ENCODE data around the gene TIGIT. TPM values are rescaled to one million over a fixed set of nuclear protein-coding genes. Genes with fewer than 3 reads are reported as not detected.

Gene TIGIT
- total RNA-seq, 2 experiments from 2014 or later, result 7.3 to 8.8 TPM

DNA sequence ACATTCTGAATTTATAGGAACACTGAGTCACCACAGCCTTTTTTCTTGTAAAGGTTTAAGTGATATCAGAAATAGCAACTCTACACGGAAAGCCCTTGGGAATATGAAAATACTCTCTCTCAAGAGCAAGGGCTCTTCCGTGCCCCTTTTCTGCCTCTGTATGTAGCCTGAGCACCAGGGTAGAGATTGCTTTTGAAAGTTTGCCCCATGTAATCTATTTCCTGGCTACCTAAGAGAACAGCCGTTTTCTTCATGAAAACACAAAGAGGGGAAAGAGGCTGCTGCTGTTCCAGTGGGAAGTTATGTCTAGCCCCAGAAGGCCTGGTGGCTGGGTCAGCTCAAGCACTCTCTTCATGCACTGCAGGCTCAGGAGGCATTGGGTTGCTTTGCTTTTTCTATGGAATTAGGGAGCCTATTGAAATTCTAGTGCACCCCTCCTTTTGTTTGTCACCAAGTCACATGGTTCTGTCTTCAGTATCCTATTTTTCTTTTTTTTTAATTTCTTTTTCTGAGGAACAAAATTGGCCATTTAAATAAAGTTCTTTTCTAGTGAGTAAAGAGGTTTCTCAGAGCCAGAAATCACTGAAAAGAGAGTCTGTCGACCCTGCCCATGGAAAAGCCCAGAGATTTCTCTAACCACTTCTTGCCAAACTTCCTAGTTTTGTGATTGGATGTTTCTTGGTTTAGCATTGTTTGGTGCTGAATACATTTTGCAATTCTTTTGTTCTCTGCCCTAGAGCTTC is 39.5 kb downstream of the TIGIT start:
- Mint-ChIP-seq H3K36me3 (ENCODE audit: low read depth) (peaks cover 9% of the 10 kb centered on the region), H3K4me3 (no peak overlapping the region), H3K27ac (peak overlapping the region; percentile 90), H3K9me3 (no peaks in the 10 kb centered on the region), H3K27me3 (ENCODE audit: low read depth) (no peaks in the 10 kb centered on the region), H3K4me1 (ENCODE audit: low read depth) (peaks cover 36% of the 10 kb centered on the region)
- DNase-seq, result no peak
- intact Hi-C loops (cut with micrococcal nuclease), result no loop called here
- CTCF ChIA-PET, result interaction anchor here (0.6 kb wide), 1 partner anchor 94 kb away, joined by 3 read pairs; no protein-coding TSS in a partner anchor

DNA sequence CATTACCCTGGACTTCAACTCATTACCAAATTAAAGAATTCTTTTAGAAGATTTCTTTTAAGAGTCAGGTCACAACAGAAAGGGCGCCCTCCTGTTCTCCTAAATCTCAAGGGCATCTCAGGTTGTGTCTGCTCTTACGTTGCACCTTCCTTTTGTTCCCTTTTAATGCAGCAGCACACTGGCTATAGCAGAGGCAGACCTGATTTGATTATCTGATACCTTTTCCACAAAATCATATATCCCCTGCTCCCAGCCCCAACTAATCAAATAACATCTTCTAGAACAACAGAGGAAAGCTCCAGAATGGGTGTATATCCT is 40.1 kb downstream of the TIGIT start:
- peak overlapping the region; percentile 90 for H3K27ac Mint-ChIP-seq
- peaks cover 31% of the 10 kb centered on the region for H3K4me1 Mint-ChIP-seq (ENCODE audit: low read depth)
- H3K4me3 Mint-ChIP-seq, result no peak overlapping the region
- H3K27me3 Mint-ChIP-seq (ENCODE audit: low read depth), result no peaks in the 10 kb centered on the region
- no peaks in the 10 kb centered on the region for H3K9me3 Mint-ChIP-seq
- DNase-seq, result no peak
- CTCF ChIA-PET, result interaction anchor here (0.6 to 1.0 kb wide), 2 partner anchors 10 to 94 kb away, joined by 3 read pairs; no protein-coding TSS in a partner anchor
- intact Hi-C loops (cut with micrococcal nuclease), result no loop called here
- peaks cover 10% of the 10 kb centered on the region for H3K36me3 Mint-ChIP-seq (ENCODE audit: low read depth)

DNA sequence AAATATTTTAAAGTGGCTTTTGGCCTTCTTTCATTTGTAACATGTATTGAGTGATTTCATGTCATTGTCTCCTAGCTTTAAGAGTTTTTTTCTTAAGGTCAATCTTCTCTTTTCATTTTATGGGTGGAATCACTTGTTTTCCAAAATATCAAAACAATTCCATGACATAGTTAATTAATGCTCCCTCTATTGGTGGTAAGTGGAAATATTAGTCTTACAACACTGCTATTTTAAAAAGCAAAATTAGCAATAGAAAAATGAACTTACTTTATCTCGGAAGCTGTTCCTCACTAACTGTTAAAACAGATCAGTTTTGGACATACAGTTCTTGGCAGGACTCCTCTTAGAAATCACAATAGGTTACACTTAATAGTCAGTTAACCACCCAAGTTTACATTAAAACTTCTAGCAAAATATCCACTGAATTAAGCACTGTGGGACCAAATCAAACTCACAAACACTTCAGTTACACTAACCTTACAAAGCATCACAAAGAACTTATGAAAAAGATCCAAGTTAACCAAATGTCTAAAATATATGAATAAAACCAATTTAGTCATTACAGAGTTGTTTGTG is 42.4 kb downstream of the TIGIT start:
- CTCF ChIA-PET, result interaction anchor here (0.6 to 2.4 kb wide), 9 partner anchors 11 to 185 kb away, joined by 3 to 14 read pairs (median 4); no protein-coding TSS in a partner anchor

DNA sequence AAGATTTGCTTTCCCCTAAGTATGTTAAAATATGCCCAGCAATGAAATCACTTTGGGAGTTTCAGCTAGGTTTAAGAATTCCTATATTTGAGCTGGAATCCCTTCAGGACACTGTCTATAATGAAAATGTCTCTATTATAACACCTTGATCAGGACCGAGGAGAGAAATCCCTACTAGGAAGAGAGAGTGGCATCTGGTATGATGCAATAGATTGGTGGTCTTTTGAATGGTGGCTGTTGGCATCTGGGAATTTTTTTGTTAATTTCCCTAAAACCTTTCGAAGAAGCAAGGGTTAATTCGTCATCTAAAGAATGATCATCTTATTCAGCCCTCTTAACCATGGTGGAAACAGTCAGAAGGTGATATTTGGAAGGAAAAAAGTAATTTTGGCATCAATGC is 43.0 kb downstream of the TIGIT start:
- intact Hi-C loops (cut with micrococcal nuclease), result loop anchor here (1.0 kb wide), 2 partner anchors 46 to 185 kb away; no protein-coding TSS in a partner anchor

More for the DNA sequence above, 42.4 kb downstream of the TIGIT start:
- H3K4me1 Mint-ChIP-seq (ENCODE audit: low read depth), result peaks cover 18% of the 10 kb centered on the region
- no peak overlapping the region for H3K4me3 Mint-ChIP-seq
- H3K9me3 Mint-ChIP-seq, result no peaks in the 10 kb centered on the region
- H3K27me3 Mint-ChIP-seq (ENCODE audit: low read depth), result no peaks in the 10 kb centered on the region
- no peak overlapping the region for H3K27ac Mint-ChIP-seq
- intact Hi-C loops (cut with micrococcal nuclease), result loop anchor here (1.0 kb wide), 2 partner anchors 45 to 184 kb away; no protein-coding TSS in a partner anchor
- H3K36me3 Mint-ChIP-seq (ENCODE audit: low read depth), result peaks cover 10% of the 10 kb centered on the region
- DNase-seq, result no peak

DNA sequence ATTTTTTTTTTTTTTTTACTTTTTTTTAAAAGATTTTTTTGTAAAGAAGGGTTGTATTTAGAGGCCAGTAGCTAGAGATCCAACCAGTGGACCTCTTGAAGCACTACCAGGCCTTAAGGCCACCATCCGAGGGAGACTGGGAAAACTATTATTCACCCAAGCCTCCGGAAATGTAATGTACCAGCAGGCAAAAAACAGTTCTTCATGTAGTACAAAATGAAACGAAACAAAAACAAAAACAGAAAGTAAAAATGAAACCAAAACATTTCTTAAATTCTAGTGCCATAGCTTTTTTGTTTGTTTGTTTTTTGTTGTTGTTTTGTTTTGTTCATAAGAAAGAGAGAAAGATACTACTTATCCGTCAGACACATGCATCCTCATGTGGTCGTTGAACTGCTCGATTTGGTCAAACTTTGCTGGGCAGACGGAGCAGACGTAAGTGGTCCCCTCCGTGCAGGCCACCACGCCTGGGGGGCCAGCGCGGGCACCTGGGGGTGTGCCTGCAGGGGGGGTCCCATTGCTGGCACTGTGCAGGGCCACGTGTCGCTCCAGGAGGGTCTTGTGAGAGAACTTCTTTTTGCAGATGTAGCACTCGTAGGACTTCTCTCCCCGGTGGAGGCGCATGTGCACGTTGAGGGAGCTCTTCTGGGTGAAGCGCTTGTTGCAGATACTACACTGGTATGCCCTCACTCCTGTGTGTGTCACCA is 45.0 kb downstream of the TIGIT start:
- Mint-ChIP-seq H3K27ac (no peak overlapping the region), H3K4me3 (no peak overlapping the region), H3K36me3 (ENCODE audit: low read depth) (peaks cover 6% of the 10 kb centered on the region), H3K4me1 (ENCODE audit: low read depth) (peaks cover 12% of the 10 kb centered on the region), H3K27me3 (ENCODE audit: low read depth) (no peaks in the 10 kb centered on the region), H3K9me3 (no peaks in the 10 kb centered on the region)
- intact Hi-C loops (cut with micrococcal nuclease), result no loop called here
- CTCF ChIA-PET, result no interaction called here
- no peak for DNase-seq

More for the DNA sequence above, 43.0 kb downstream of the TIGIT start:
- no peaks in the 10 kb centered on the region for H3K27me3 Mint-ChIP-seq (ENCODE audit: low read depth)
- H3K27ac Mint-ChIP-seq, result no peak overlapping the region
- no peak for DNase-seq
- peaks cover 18% of the 10 kb centered on the region for H3K4me1 Mint-ChIP-seq (ENCODE audit: low read depth)
- no peak overlapping the region for H3K4me3 Mint-ChIP-seq
- peaks cover 10% of the 10 kb centered on the region for H3K36me3 Mint-ChIP-seq (ENCODE audit: low read depth)
- CTCF ChIA-PET, result interaction anchor here (0.9 to 2.4 kb wide), 4 partner anchors 12 to 46 kb away, joined by 3 to 14 read pairs (median 7); no protein-coding TSS in a partner anchor
- no peaks in the 10 kb centered on the region for H3K9me3 Mint-ChIP-seq

DNA sequence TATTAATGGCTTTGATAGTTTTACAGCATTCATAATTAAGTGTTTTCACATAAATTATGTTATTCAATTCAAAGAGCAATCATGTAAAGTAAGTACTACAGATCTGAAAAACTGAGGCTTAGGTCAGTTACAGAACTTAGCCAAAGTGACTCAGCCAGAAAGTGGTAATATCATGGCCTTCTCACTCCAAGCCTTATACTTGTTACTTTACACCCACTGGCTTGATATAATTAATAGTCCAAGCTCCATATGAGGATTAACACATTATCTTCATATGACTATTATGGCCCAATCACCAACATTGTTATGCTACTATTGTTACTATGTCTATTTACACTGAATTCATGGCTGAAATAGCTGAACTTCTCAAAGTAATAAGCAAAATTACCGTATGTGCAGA is 50.7 kb downstream of the TIGIT start:
- Mint-ChIP-seq H3K4me1 (ENCODE audit: low read depth) (no peaks in the 10 kb centered on the region), H3K36me3 (ENCODE audit: low read depth) (peaks cover 6% of the 10 kb centered on the region), H3K27me3 (ENCODE audit: low read depth) (no peaks in the 10 kb centered on the region), H3K9me3 (no peaks in the 10 kb centered on the region), H3K4me3 (no peak overlapping the region), H3K27ac (no peak overlapping the region)
- CTCF ChIA-PET, result interaction anchor here (1.4 kb wide), 1 partner anchor 193 kb away, joined by 3 read pairs; no protein-coding TSS in a partner anchor
- DNase-seq, result no peak
- intact Hi-C loops (cut with micrococcal nuclease), result no loop called here

DNA sequence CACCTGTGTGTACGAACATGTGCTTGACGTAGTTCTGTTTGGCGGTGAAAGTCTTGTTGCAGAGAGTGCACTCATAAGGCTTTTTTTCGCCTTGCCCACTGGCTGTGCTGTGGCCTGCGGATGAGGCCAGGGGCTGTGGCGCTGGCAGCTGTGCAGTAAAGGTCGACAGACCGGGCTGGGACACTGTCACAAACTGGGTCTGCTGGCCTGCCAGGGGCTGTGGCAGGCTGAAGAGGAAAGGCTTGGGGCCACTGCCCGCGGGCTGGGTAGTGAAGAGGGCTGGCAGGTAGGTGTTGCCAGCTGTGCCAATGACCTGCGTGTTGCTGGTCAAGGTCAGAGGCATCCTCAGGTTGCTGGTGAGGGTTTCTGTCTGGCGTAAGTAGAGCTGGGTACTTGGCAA is 56.4 kb downstream of the TIGIT start:
- no peak for DNase-seq
- Mint-ChIP-seq H3K9me3 (no peaks in the 10 kb centered on the region), H3K27me3 (ENCODE audit: low read depth) (no peaks in the 10 kb centered on the region), H3K36me3 (ENCODE audit: low read depth) (peaks cover 8% of the 10 kb centered on the region), H3K27ac (no peak overlapping the region), H3K4me1 (ENCODE audit: low read depth) (no peaks in the 10 kb centered on the region), H3K4me3 (no peak overlapping the region)
- CTCF ChIA-PET, result no interaction called here
- intact Hi-C loops (cut with micrococcal nuclease), result no loop called here

DNA sequence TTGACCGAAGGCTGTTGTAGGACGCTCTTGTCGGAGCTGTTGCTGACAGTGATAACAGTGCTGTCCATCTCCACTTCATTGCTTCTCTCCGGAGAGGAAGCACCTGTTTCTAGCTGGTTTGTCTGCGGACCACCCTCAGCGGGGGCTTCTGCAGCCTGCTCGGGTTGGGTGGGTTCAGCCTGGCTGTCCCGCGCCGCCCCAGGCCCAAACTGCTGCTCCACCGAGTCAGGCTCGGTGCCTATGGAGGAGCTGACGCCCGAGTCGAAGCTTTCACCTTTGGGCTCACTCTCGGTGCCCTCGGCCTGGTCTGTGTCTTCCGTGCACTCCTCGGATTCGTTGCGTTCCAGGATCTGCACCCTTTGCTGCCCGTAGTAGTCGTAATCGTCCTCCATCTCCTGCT is 56.9 kb downstream of the TIGIT start:
- Mint-ChIP-seq H3K9me3 (no peaks in the 10 kb centered on the region), H3K4me3 (no peak overlapping the region), H3K36me3 (ENCODE audit: low read depth) (peaks cover 8% of the 10 kb centered on the region), H3K27ac (no peak overlapping the region), H3K4me1 (ENCODE audit: low read depth) (no peaks in the 10 kb centered on the region), H3K27me3 (ENCODE audit: low read depth) (no peaks in the 10 kb centered on the region)
- intact Hi-C loops (cut with micrococcal nuclease), result no loop called here
- CTCF ChIA-PET, result no interaction called here
- no peak for DNase-seq

DNA sequence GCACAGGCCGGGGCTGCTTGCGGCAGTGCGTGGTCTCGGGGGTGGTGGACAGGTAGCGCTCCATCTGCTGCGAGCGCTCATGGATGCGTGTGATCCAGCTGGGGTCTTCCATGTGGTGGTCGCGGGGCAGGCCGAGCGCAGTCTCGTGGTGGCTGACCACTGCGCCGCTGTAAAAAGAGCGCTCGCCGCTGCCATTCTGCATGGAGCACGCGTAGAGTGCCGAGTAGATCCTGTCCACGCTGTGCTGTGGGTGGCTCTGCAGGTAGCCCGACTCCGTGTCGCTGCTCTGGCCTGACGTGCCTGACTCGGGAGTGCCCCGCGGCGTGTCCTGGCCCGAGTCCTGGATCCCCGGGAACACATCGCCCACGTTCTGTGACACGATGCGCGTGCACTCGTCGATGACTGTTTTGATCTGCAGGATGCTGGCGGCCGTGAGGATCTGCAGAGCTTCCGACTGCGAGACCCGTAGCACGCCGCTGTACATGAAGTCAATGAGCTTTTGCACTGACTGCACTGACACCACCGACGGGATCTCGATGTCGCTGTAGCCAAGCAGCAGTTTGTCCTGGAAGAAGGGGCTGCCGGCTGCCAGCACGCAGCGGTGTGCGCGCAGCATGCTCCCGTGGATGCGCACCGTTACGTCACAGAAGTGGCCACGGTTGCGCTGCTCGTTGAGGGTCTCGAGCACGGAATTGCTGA is 57.4 kb downstream of the TIGIT start:
- intact Hi-C loops (cut with micrococcal nuclease), result no loop called here
- Mint-ChIP-seq H3K27ac (no peak overlapping the region), H3K36me3 (ENCODE audit: low read depth) (peaks cover 8% of the 10 kb centered on the region), H3K27me3 (ENCODE audit: low read depth) (no peaks in the 10 kb centered on the region), H3K4me1 (ENCODE audit: low read depth) (no peaks in the 10 kb centered on the region), H3K9me3 (no peaks in the 10 kb centered on the region), H3K4me3 (no peak overlapping the region)
- DNase-seq, result no peak
- CTCF ChIA-PET, result no interaction called here

DNA sequence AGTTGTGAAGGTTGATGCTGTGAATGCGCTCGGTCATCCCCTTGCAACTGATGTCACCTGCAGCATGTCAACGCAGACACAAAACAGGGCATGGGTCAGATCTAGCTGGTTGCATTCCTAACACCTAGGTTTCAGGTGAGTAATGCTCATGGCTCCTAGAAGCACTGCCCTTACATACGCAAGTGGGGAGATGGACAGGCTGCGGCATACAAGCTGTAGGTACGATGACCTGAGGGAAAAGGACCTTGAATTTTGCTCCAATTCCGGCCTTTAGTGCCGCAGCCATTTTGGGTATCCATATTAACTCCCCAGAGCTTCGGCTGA is 58.0 kb downstream of the TIGIT start:
- Mint-ChIP-seq H3K4me3 (no peak overlapping the region), H3K36me3 (ENCODE audit: low read depth) (peaks cover 8% of the 10 kb centered on the region), H3K27me3 (ENCODE audit: low read depth) (no peaks in the 10 kb centered on the region), H3K27ac (no peak overlapping the region), H3K4me1 (ENCODE audit: low read depth) (no peaks in the 10 kb centered on the region), H3K9me3 (no peaks in the 10 kb centered on the region)
- CTCF ChIA-PET, result no interaction called here
- intact Hi-C loops (cut with micrococcal nuclease), result no loop called here
- DNase-seq, result no peak

DNA sequence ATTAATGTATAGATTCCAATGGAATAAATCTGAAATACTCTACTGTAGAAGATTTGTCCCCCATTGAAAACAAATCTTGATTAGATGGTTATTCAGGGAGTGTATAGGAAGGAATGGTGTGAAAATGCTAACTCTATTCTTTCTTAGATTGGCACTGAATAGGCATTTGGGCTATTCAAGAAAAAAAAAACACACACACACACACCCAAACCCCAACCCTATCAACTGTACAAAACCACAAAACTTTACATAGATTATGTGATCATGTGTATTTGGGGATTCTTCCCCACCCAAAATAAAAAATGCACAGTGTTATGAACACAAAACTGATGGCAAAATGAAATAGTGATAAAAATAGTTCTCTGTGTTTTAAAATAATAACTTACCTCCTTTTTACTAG is 61.8 kb downstream of the TIGIT start:
- H3K36me3 Mint-ChIP-seq (ENCODE audit: low read depth), result peaks cover 1% of the 10 kb centered on the region
- CTCF ChIA-PET, result no interaction called here
- H3K9me3 Mint-ChIP-seq, result no peaks in the 10 kb centered on the region
- H3K27me3 Mint-ChIP-seq (ENCODE audit: low read depth), result no peaks in the 10 kb centered on the region
- H3K4me1 Mint-ChIP-seq (ENCODE audit: low read depth), result no peaks in the 10 kb centered on the region
- no peak overlapping the region for H3K4me3 Mint-ChIP-seq
- intact Hi-C loops (cut with micrococcal nuclease), result no loop called here
- H3K27ac Mint-ChIP-seq, result no peak overlapping the region
- no peak for DNase-seq

DNA sequence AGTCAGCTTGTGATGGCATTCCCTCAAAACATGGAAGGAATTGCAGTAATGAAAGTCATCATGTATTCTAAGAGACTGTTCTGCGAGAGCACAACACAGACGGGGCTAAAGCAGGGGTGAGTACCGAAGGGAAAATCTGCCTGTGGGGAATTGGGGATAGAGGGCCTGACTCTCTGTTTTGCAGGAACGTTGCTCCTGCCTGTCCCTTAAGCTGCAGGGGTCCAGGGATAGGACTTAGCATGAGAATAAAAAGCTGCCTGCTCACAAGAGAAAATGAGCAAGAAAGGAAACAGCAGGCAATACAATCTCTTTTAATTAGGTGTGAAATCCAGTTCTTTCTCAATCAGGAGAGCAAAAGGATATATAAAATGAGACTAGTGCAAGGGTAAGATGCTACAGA is 62.2 kb downstream of the TIGIT start:
- CTCF ChIA-PET, result no interaction called here
- peaks cover 1% of the 10 kb centered on the region for H3K36me3 Mint-ChIP-seq (ENCODE audit: low read depth)
- intact Hi-C loops (cut with micrococcal nuclease), result no loop called here
- H3K4me3 Mint-ChIP-seq, result no peak overlapping the region
- no peaks in the 10 kb centered on the region for H3K9me3 Mint-ChIP-seq
- H3K27me3 Mint-ChIP-seq (ENCODE audit: low read depth), result no peaks in the 10 kb centered on the region
- H3K27ac Mint-ChIP-seq, result no peak overlapping the region
- no peak for DNase-seq
- peaks cover under 1% of the 10 kb centered on the region for H3K4me1 Mint-ChIP-seq (ENCODE audit: low read depth)
